Mesenchymal stem cell (in vitro differentiated cells and primary cell): ENCODE results near the gene CAPZB.
A peak's percentile ranks its signal among the peaks of the same experiment; 100 is the strongest.

ENCODE experiments used
- DNase-seq: peaks from one replicate; pipeline ENCODE4 v3.0.0-alpha.2; 2013
- H2AFZ ChIP-seq: one replicate; pipeline ENCODE4 v1.6.1; 2013; ENCODE audit warnings: low read depth, mild to moderate bottlenecking, control low read depth, inconsistent platforms, low read length, moderate library complexity
- H2AK5ac ChIP-seq: 2 replicates; pipeline ENCODE4 v1.6.1; 2013; ENCODE audit warnings: low read length, moderate library complexity, mild to moderate bottlenecking, inconsistent platforms; ENCODE audit not compliant: severe bottlenecking
- H2BK120ac ChIP-seq: one replicate; pipeline ENCODE4 v1.6.1; 2013; ENCODE audit warnings: low read depth, mild to moderate bottlenecking, inconsistent platforms, low read length, moderate library complexity
- H2BK12ac ChIP-seq, 2 experiments: one replicate each; pipeline ENCODE4 v1.6.1; 2013; ENCODE audit warnings: inconsistent platforms in 2 of 2, low read length in 2 of 2, mild to moderate bottlenecking in 2 of 2, moderate library complexity in 2 of 2, control low read depth in 1 of 2
- H2BK15ac ChIP-seq: one replicate; pipeline ENCODE4 v1.6.1; 2013; ENCODE audit warnings: mild to moderate bottlenecking, low read depth, inconsistent platforms; ENCODE audit not compliant: poor library complexity, severe bottlenecking
- H2BK5ac ChIP-seq: 2 replicates; pipeline ENCODE4 v1.6.1; 2013; ENCODE audit warnings: low read depth, mild to moderate bottlenecking, low read length, control low read depth, inconsistent platforms; ENCODE audit not compliant: poor library complexity, severe bottlenecking
- H3K14ac ChIP-seq, 2 experiments: one replicate each; pipeline ENCODE4 v1.6.1; 2013; ENCODE audit warnings: inconsistent platforms in 2 of 2, low read length in 2 of 2, control low read depth in 1 of 2, mild to moderate bottlenecking in 1 of 2, moderate library complexity in 1 of 2
- H3K18ac ChIP-seq, 2 experiments: one replicate each; pipeline ENCODE4 v1.6.1; 2013; ENCODE audit warnings: inconsistent platforms in 2 of 2, low read length in 2 of 2, control low read depth in 1 of 2, low read depth in 1 of 2, mild to moderate bottlenecking in 1 of 2
- H3K23ac ChIP-seq, 2 experiments: one replicate each; pipeline ENCODE4 v1.6.1; 2013; ENCODE audit warnings: inconsistent platforms in 2 of 2, low read length in 2 of 2, mild to moderate bottlenecking in 2 of 2, moderate library complexity in 2 of 2, control low read depth in 1 of 2
- H3K27ac ChIP-seq: 2 replicates; pipeline ENCODE4 v1.5.1; 2013; ENCODE audit warnings: mild to moderate bottlenecking, moderate library complexity, low read length, control low read depth, inconsistent platforms; ENCODE audit not compliant: poor library complexity, severe bottlenecking
- H3K27me3 ChIP-seq, 2 experiments: 2 replicates each; pipeline versions ENCODE4 v1.6.1 to v1.7.0; 2013; ENCODE audit warnings: low read length in 2 of 2, mild to moderate bottlenecking in 2 of 2, moderate library complexity in 2 of 2, control low read depth in 1 of 2, inconsistent platforms in 1 of 2; ENCODE audit not compliant: control insufficient read depth in 1 of 2, insufficient read depth in 1 of 2
- H3K36me3 ChIP-seq, 2 experiments: 2 replicates each; pipeline versions ENCODE4 v1.6.1 to v1.7.0; 2013; ENCODE audit warnings: low read length in 2 of 2, control low read depth in 1 of 2, inconsistent platforms in 1 of 2, low read depth in 1 of 2, mild to moderate bottlenecking in 1 of 2; ENCODE audit not compliant: insufficient read depth in 2 of 2, control insufficient read depth in 1 of 2
- H3K4ac ChIP-seq, 2 experiments: one replicate each; pipeline ENCODE4 v1.6.1; 2013; ENCODE audit warnings: inconsistent platforms in 2 of 2, low read length in 2 of 2, mild to moderate bottlenecking in 2 of 2, moderate library complexity in 2 of 2, control low read depth in 1 of 2, low read depth in 1 of 2
- H3K4me1 ChIP-seq: 2 replicates; pipeline ENCODE4 v1.6.1; 2013; ENCODE audit warnings: low read depth, low read length, control low read depth; ENCODE audit not compliant: control insufficient read depth, insufficient read depth
- H3K4me2 ChIP-seq: 2 replicates; pipeline ENCODE4 v1.6.1; 2013; ENCODE audit warnings: low read length, mild to moderate bottlenecking, inconsistent platforms; ENCODE audit not compliant: poor library complexity, severe bottlenecking
- H3K4me3 ChIP-seq, 2 experiments: 2 replicates each; pipeline versions ENCODE4 v1.5.1 to v1.7.0; 2013; ENCODE audit warnings: low read length in 2 of 2, mild to moderate bottlenecking in 2 of 2, control low read depth in 1 of 2, low read depth in 1 of 2; ENCODE audit not compliant: insufficient read depth in 1 of 2
- H3K79me1 ChIP-seq: replicated peaks from 2 replicates; pipeline ENCODE4 v1.6.1; 2013; ENCODE audit warnings: mild to moderate bottlenecking, control low read depth, low read length, inconsistent platforms; ENCODE audit not compliant: poor library complexity, severe bottlenecking
- H3K9ac ChIP-seq: 2 replicates; pipeline ENCODE4 v1.7.0; 2013; ENCODE audit warnings: mild to moderate bottlenecking, low read length, moderate library complexity
- H3K9me3 ChIP-seq: 2 replicates; pipeline ENCODE4 v1.7.0; 2013; ENCODE audit warnings: mild to moderate bottlenecking, low read length; ENCODE audit not compliant: control insufficient read depth
- H4K8ac ChIP-seq: one replicate; pipeline ENCODE4 v1.6.1; 2013; ENCODE audit warnings: inconsistent platforms, mild to moderate bottlenecking, low read length, moderate library complexity
- H4K91ac ChIP-seq: one replicate; pipeline ENCODE4 v1.6.1; 2013; ENCODE audit warnings: mild to moderate bottlenecking, low read length, inconsistent platforms
- WGBS: methylation state at CpG from one replicate; pipeline ENCODE4 v1.1.7; 2013; ENCODE audit warnings: mixed read lengths; 5-methylcytosine and 5-hydroxymethylcytosine counted together

Gene CAPZB

DNA sequence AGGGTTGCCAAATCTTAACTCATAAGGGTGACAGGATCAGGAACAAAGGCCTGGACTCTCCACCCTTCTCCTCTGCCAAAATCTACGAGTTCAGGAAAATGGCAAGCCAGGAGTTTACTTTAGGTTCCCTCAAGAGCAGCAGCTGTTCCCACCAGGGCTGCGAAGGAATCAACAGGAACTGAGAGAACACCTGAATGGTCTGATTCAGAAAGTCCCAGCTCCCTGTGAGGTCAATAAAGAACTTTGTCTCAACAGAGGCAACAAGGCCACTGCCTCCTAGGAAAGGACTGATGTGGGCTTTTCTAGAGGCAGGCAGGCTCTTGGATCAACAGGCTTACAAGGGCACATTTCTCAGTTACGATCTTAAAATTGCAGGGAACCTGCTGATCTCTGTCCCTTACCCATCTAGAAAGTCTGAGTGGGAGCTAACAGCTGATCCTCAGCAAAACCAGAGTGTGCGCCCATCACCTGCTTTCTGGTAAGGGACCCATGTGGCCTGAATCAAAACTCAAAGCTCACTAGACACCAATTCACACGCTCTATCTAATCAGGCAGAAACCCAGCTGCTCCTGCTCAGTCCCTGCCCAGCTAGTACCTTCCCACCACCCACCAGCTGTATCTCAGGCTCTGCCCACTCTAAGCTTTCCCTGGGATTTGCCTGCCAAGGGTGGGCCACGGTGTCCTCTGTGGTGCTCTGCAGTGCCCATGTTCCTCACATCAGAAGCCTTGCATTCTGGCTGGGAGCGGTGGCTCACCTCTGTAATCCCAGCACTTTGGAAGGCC, 83.1 kb downstream of the CAPZB start:
- peak overlapping the region; percentile 3 for H3K9ac ChIP-seq
- no peak overlapping the region for H2BK5ac ChIP-seq
- peak overlapping the region in 1 of 2 experiments; percentile 75 for H3K14ac ChIP-seq
- no peak overlapping the region for H2BK120ac ChIP-seq
- H3K79me1 ChIP-seq = peaks cover 54% of the 10 kb centered on the region
- H3K23ac ChIP-seq = no peak overlapping the region
- H3K27ac ChIP-seq = no peak overlapping the region
- H3K36me3 ChIP-seq = peaks cover 43 to 61% of the 10 kb centered on the region in 2 experiments
- no peak overlapping the region for H2BK12ac ChIP-seq
- WGBS = 95% methylated on average over 7 of the region's 7 CpGs
- no peak for DNase-seq
- peak overlapping the region; percentile 45 for H4K91ac ChIP-seq
- H2BK15ac ChIP-seq = no peak overlapping the region
- H4K8ac ChIP-seq = peak overlapping the region; percentile 62
- peak overlapping the region in 1 of 2 experiments; percentile 35 for H3K18ac ChIP-seq
- no peaks in the 10 kb centered on the region for H3K27me3 ChIP-seq
- H3K9me3 ChIP-seq = no peaks in the 10 kb centered on the region
- H3K4me3 ChIP-seq = no peak overlapping the region
- no peak overlapping the region for H2AFZ ChIP-seq
- H3K4me1 ChIP-seq = peaks cover 31% of the 10 kb centered on the region
- no peak overlapping the region for H3K4me2 ChIP-seq
- H2AK5ac ChIP-seq = no peak overlapping the region
- no peak overlapping the region for H3K4ac ChIP-seq

DNA sequence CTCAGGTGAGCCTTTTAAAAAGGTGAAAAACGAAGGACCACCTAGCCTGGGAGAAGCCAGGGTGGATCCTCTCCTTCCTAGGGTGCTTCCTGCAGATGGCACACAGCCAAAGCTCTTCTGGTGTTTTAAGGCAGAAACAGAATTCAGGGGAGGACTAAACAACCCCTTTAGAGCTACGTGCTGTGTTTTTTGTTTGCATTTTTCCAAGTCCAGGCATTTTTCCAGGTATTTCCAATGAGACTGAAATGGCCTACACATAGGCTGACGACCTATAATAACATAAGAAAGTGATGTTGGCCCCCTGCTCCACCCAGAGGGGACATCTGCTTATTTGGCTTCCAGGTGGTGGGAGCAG, 83.8 kb downstream of the CAPZB start:
- H3K9ac ChIP-seq = peak overlapping the region; percentile 3
- 59% methylated on average over 3 of the region's 3 CpGs for WGBS

DNA sequence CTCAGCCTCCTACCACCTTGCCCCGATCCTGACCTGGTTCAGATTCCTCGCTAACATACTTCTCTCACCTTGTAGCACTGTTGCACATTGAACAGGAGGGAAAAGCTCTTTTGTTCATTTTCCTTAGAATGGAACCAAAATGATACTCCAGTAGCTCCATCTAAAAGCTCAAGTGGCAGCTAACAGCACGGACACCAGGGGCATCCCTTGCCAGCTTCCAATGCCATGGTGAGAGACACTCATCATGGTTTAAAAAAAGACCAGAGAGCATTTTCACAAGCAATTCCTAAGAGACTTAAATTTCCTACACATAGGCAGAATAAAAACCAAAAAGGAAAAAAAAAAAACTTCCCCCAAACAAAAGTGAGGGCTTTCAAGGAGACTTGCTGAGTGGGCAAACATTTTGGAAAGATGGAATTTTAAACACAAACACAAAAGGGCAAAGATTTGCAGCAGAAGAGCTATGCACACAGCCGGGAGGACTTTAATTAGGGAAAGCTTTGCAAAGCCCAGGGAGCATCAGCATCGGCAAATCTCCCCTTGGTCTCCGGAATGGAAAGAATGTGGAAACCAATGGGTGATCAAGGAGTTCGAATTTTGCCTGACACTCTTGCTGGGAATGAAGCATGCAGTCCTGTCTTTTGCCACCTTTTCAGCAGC, 84.3 kb downstream of the CAPZB start:
- Histone ChIP-seq H4K91ac (no peak overlapping the region), H3K4me1 (peaks cover 32% of the 10 kb centered on the region), H2BK15ac (no peak overlapping the region), H3K9ac (peak overlapping the region; percentile 5), H3K4me2 (no peak overlapping the region), H2AK5ac (no peak overlapping the region), H3K18ac (no peak overlapping the region), H2AFZ (no peak overlapping the region), H3K14ac (no peak overlapping the region), H3K23ac (no peak overlapping the region), H3K4me3 (no peak overlapping the region), H2BK12ac (peak overlapping the region in 1 of 2 experiments; percentile 10), H3K36me3 (peaks cover 38 to 54% of the 10 kb centered on the region in 2 experiments), H3K27me3 (no peaks in the 10 kb centered on the region), H3K4ac (no peak overlapping the region), H3K79me1 (peaks cover 48% of the 10 kb centered on the region), H4K8ac (no peak overlapping the region), H2BK120ac (no peak overlapping the region), H3K9me3 (no peaks in the 10 kb centered on the region), H2BK5ac (no peak overlapping the region), H3K27ac (no peak overlapping the region)
- WGBS = 81% methylated on average over 7 of the region's 7 CpGs
- DNase-seq = no peak

More for the DNA sequence above, 83.8 kb downstream of the CAPZB start:
- H2BK15ac ChIP-seq = no peak overlapping the region
- no peak for DNase-seq
- peaks cover 31% of the 10 kb centered on the region for H3K4me1 ChIP-seq
- H3K27me3 ChIP-seq = no peaks in the 10 kb centered on the region
- H3K79me1 ChIP-seq = peaks cover 50% of the 10 kb centered on the region
- H4K8ac ChIP-seq = no peak overlapping the region
- H3K4me3 ChIP-seq = no peak overlapping the region
- H4K91ac ChIP-seq = no peak overlapping the region
- no peak overlapping the region for H2AK5ac ChIP-seq
- no peak overlapping the region for H2BK5ac ChIP-seq
- no peak overlapping the region for H2BK12ac ChIP-seq
- no peaks in the 10 kb centered on the region for H3K9me3 ChIP-seq
- H3K27ac ChIP-seq = no peak overlapping the region
- H3K4me2 ChIP-seq = no peak overlapping the region
- peaks cover 38 to 55% of the 10 kb centered on the region in 2 experiments for H3K36me3 ChIP-seq
- no peak overlapping the region for H2AFZ ChIP-seq
- no peak overlapping the region for H3K14ac ChIP-seq
- H3K23ac ChIP-seq = no peak overlapping the region
- H2BK120ac ChIP-seq = no peak overlapping the region
- H3K18ac ChIP-seq = no peak overlapping the region
- no peak overlapping the region for H3K4ac ChIP-seq

DNA sequence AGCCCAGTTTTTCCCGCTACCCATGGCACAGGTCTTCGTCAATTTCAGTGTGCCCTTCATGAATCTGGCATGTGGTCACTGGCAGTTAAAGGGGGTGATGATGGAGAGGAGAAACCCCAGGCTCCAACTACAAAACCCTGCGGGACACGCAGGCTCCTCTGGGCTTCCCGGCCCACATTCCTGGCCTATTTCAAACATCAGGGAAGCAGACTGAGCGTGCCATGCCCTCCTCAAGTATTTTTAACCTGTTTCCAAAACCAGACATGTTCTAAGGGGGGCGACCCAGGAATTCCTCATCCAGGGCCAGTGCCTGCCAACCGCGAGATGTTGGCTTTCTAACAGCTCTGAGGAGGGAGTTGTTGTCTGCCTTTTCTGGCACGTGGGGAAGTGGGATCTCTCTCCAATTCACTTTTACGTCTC, 85.1 kb downstream of the CAPZB start:
- Histone ChIP-seq H3K23ac (no peak overlapping the region), H2BK12ac (no peak overlapping the region), H3K4me2 (no peak overlapping the region), H4K8ac (no peak overlapping the region), H2AK5ac (no peak overlapping the region), H3K18ac (peak overlapping the region in 1 of 2 experiments; percentile 16), H3K9ac (no peak overlapping the region), H2BK15ac (no peak overlapping the region), H3K79me1 (peaks cover 46% of the 10 kb centered on the region), H3K36me3 (peaks cover 41 to 54% of the 10 kb centered on the region in 2 experiments), H2BK5ac (no peak overlapping the region), H3K9me3 (no peaks in the 10 kb centered on the region), H3K27me3 (no peaks in the 10 kb centered on the region), H2BK120ac (no peak overlapping the region), H4K91ac (no peak overlapping the region), H3K27ac (no peak overlapping the region), H3K4me1 (peaks cover 31% of the 10 kb centered on the region), H3K14ac (no peak overlapping the region), H2AFZ (no peak overlapping the region), H3K4ac (no peak overlapping the region), H3K4me3 (no peak overlapping the region)
- 99% methylated on average over 9 of the region's 11 CpGs for WGBS
- DNase-seq = no peak
